ENCODE data around the gene MYO18A.

The MYO18A gene

GRCh38 chr17:29042679-29043538, 137.3 kb downstream of the MYO18A start, which contains the start of gene PIPOX:
PIPOX (plus strand) TSS chr17:29043141; CDS start chr17:29043226, 85 bp downstream.
- H3K9me3 ChIP-seq (ENCODE audit: control insufficient read depth, insufficient read depth, low read length): no peaks in the 10 kb centered on the region
- H3K4me1 ChIP-seq (ENCODE audit: insufficient read depth, low read length): peaks cover 56% of the 10 kb centered on the region
- H3K9ac ChIP-seq (ENCODE audit: low read depth, low read length): peak within 1 kb of the TSS; percentile 23
- H3K36me3 ChIP-seq (ENCODE audit: insufficient read depth, low read length): no peaks in the 10 kb centered on the region

DNA sequence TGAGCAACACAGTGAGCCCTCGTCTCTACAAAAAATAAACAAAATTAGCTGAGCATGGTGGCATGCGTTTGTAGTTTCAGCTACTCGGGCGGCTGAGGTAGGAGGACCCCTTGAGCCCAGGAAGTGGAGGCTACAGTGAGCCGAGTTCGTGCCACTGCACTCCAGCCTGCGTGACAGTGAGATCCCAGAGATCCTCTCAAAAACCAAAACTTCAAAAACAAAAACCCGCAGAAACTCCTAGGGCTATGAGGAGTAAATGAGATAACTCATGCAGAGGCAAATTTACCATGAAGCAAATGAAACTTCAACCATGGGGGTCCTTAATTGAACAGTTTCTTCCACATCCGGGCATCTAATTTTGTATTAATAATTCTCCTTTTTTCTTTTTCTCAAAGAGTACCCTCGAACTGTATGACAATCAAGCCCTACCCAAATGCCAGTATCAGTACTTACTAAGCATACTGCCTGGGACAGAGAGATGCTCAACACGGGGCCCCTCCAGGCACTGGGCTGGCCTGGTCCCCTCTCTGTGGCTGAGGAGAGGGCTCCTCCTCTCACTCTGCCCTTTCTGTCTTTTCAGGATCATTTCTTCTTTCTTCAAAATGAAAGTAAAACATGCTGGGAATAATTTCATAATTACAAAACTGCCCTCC, 138.0 kb downstream of the MYO18A start:
- Histone ChIP-seq H3K9ac (ENCODE audit: low read depth, low read length) (no peak overlapping the region; the same call in 1 of the 2 replicates), H3K9me3 (ENCODE audit: control insufficient read depth, insufficient read depth, low read length) (no peaks in the 10 kb centered on the region), H3K36me3 (ENCODE audit: insufficient read depth, low read length) (no peaks in the 10 kb centered on the region), H3K4me1 (ENCODE audit: insufficient read depth, low read length) (peaks cover 63% of the 10 kb centered on the region)

- H3K36me3 ChIP-seq (ENCODE audit: insufficient read depth, low read length): no peaks in the 10 kb centered on the region
- peaks cover 68% of the 10 kb centered on the region for H3K4me1 ChIP-seq (ENCODE audit: insufficient read depth, low read length)
- no peaks in the 10 kb centered on the region for H3K9me3 ChIP-seq (ENCODE audit: control insufficient read depth, insufficient read depth, low read length)
- H3K9ac ChIP-seq (ENCODE audit: low read depth, low read length): peak overlapping the region; percentile 9; the same call in 1 of the 2 replicates
Observed at GRCh38 chr17:29041571-29041970, 138.6 kb downstream of the MYO18A start.

DNA sequence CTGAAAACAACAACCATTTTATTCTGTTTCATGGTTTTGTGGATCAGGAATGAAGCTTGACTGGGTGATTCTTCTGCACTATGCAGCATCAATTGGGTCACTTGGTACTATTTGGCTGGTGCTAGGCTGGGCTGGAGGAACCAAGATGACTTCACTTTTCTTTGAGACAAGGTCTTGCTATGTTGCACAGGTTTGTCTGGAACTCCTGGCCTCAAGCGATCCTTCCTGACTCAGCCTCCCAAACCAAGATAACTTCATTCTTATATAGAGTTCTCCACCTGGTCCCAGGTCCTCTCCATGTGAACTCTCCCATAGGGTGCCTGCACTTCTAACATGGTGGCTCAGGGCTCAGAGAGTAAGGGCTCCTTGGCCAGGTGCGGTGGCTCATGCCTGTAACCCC, 139.1 kb downstream of the MYO18A start:
- no peaks in the 10 kb centered on the region for H3K9me3 ChIP-seq (ENCODE audit: control insufficient read depth, insufficient read depth, low read length)
- peaks cover 73% of the 10 kb centered on the region for H3K4me1 ChIP-seq (ENCODE audit: insufficient read depth, low read length)

DNA sequence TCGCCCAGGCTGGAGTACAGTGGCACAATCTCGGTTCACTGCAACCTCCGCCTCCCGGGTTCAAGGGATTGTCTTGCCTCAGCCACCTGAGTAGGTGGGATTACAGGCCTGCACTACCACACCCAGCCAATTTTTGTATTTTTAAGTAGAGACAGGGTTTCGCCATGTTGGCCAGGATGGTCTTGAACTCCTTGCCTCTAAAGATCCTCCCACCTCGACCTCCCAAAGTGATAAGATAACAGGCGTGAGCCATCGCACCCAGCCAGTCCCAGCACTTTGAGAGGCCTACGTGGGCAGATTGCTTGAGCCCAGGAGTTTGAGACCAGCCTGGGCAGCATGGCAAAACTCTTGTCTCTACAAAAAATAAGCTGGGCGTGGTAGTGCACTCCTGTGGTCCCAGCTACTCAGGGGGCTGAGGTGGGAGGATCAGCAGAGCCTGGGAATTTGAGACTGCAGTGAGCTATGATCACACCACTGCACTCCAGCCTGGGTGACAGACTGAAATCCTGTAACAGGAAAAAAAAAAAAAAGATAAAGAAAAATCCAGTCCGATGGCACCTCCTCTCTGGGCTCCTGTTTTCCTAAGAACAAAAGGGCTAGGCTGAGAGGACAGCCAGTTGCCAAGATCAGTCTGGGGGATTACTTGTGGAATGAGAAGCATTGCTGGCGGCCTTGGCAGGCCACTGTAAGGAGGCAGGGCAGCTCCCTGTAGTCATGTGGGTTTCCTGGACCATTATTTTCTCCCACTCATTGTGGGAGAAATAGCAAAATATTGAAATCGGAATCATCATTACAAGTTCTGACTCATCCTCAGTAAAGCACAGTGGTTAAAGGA, 140.2 kb downstream of the MYO18A start:
- Histone ChIP-seq H3K4me1 (ENCODE audit: insufficient read depth, low read length) (peaks cover 69% of the 10 kb centered on the region), H3K9me3 (ENCODE audit: control insufficient read depth, insufficient read depth, low read length) (no peaks in the 10 kb centered on the region; the same call in 1 of the 2 replicates), H3K36me3 (ENCODE audit: insufficient read depth, low read length) (no peaks in the 10 kb centered on the region), H3K9ac (ENCODE audit: low read depth, low read length) (no peak overlapping the region)

More for the DNA sequence above, 139.1 kb downstream of the MYO18A start:
- no peaks in the 10 kb centered on the region for H3K36me3 ChIP-seq (ENCODE audit: insufficient read depth, low read length)
- H3K9ac ChIP-seq (ENCODE audit: low read depth, low read length): no peak overlapping the region

DNA sequence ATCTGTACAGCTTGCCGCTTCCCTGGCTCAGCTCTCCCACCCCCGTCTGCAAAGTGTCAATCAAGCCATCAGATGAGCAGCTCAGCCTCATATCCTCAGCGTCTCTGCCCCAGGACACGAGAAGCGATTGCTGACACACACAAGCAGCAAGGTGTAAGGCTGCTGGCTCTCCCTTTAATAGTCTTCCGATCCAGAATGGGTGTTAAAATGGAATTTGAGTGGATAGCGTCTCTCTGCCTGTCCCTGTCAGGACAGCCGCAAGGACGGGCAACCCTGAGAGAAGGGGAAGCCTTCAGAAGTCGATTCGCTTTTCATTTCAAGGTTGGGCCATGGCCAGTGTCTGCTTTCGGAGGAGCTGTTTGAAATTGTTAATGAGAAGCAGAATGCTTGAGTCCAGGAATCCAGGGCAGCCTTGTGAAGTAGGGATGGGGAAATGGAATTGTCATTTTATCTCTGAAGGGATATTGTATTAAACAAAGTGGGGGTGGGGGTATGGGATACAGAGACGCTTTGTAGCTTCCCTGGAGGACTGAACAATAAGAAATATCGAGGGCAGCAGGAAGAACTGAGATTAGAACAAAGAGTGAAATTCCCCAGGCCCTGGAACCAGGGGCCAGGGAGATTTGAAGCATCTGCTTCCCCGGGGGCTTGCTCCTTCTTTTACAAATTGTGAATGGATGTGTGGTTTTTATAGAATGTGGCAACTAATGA, 142.0 kb downstream of the MYO18A start:
- Histone ChIP-seq H3K4me1 (ENCODE audit: insufficient read depth, low read length) (peaks cover 53% of the 10 kb centered on the region), H3K9me3 (ENCODE audit: control insufficient read depth, insufficient read depth, low read length) (peaks cover 12% of the 10 kb centered on the region), H3K9ac (ENCODE audit: low read depth, low read length) (no peak overlapping the region), H3K36me3 (ENCODE audit: insufficient read depth, low read length) (no peaks in the 10 kb centered on the region)

DNA sequence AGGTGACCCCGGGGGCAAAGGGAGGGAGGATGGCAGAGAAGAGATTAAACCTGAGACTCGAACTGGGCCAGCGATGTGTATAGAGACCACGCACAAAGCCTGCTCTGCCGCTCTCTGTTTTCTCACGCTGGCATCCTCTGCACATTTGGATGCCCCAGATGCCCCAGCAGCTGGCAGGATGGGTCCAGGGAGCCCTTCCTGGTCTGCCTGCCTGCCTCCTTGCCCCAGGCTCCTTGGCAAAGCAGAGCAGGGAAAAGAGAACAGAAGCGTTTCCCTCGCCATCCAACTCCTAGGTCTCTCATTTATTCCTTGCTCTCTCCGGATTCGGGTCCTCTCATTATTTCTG, 142.5 kb downstream of the MYO18A start:
- peaks cover 53% of the 10 kb centered on the region for H3K4me1 ChIP-seq (ENCODE audit: insufficient read depth, low read length)
- H3K36me3 ChIP-seq (ENCODE audit: insufficient read depth, low read length): no peaks in the 10 kb centered on the region
- no peak overlapping the region for H3K9ac ChIP-seq (ENCODE audit: low read depth, low read length)
- H3K9me3 ChIP-seq (ENCODE audit: control insufficient read depth, insufficient read depth, low read length): peaks cover 12% of the 10 kb centered on the region

- Histone ChIP-seq H3K9ac (ENCODE audit: low read depth, low read length) (no peak overlapping the region), H3K4me1 (ENCODE audit: insufficient read depth, low read length) (peaks cover 55% of the 10 kb centered on the region), H3K9me3 (ENCODE audit: control insufficient read depth, insufficient read depth, low read length) (peaks cover 12% of the 10 kb centered on the region)
Observed at GRCh38 chr17:29036584-29036983, 143.6 kb downstream of the MYO18A start.

DNA sequence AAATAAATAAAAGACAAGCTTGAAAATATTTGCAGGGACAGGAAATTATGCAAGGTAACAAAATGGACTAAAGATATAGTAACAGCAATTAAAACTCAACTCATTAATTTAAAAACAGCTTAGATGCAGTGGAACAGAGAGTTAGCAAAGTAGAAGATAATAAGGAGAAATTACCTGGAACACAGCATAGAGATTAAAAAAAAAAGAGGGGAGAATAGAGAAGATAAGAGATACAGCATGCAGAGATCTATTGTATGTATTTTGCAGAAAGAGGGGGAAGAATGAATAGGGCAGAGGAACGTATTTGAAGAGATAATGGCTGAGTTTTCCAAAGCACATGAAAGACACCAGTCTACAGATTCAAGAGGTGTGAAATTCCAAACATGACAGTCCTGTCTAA, 145.7 kb downstream of the MYO18A start:
- Histone ChIP-seq H3K9ac (ENCODE audit: low read depth, low read length) (no peak overlapping the region), H3K9me3 (ENCODE audit: control insufficient read depth, insufficient read depth, low read length) (peaks cover 12% of the 10 kb centered on the region), H3K36me3 (ENCODE audit: insufficient read depth, low read length) (no peaks in the 10 kb centered on the region), H3K4me1 (ENCODE audit: insufficient read depth, low read length) (peaks cover 46% of the 10 kb centered on the region)

More at GRCh38 chr17:29036584-29036983, 143.6 kb downstream of the MYO18A start:
- H3K36me3 ChIP-seq (ENCODE audit: insufficient read depth, low read length): no peaks in the 10 kb centered on the region

DNA sequence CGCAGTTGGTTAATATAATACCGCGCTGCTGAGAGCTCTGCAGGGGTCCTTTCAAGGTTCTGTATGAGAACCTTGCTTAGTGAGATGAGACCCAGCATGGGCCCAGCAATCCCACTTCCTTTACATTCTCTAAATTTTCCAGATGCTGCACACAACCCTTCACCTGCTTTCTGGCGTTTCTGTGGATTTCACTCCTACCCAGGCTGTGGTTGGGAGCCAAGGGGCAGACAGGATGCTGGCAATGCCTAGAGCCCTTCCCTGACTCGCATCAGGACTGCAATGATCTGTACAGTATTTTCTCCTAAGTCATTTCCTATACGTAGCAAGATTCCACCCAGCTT, 147.4 kb downstream of the MYO18A start:
- no peak overlapping the region for H3K9ac ChIP-seq (ENCODE audit: low read depth, low read length)
- H3K36me3 ChIP-seq (ENCODE audit: insufficient read depth, low read length): no peaks in the 10 kb centered on the region
- peaks cover 12% of the 10 kb centered on the region for H3K9me3 ChIP-seq (ENCODE audit: control insufficient read depth, insufficient read depth, low read length)
- H3K4me1 ChIP-seq (ENCODE audit: insufficient read depth, low read length): peaks cover 35% of the 10 kb centered on the region

DNA sequence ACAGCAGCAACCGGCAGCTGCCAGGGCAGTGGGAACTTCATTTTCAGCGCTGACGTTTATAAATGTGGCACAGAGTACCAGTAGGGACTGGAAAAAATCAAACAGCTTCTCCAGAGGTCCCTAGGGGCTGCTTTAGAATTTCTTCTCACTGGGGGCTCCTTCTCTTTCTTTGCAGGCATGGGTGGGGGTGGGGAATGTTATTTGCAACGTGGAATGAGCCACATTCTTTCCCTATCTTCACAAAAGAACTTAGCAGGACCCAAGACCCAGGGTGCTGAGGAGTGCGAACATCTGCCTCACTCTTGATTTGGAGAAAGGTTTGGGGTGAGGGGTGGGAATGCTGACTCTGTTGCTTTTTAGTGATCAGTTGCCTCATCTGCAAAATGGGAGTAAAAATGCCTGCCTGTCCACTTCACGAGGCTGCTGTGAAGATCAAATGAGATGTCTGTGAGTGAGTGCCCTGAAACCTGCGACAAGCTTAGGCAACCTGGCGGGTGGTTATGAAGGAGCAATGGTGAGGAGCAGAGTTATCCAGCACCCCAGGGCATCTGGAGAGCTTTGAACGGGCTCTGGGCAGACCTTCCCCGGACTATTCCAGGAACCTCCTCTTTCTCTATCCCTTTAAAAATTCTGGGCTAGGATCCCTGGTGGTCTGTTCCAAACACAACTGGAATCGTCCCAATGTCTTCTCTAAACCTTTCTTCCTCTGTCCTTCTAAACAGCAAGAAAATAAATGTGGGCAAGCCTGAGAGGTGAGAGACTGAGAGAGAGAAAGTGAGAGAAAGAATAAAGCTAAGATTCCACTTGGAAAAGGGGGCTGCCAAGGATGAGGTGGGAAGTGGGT, 148.0 kb downstream of the MYO18A start:
- Histone ChIP-seq H3K36me3 (ENCODE audit: insufficient read depth, low read length) (no peaks in the 10 kb centered on the region), H3K9ac (ENCODE audit: low read depth, low read length) (no peak overlapping the region), H3K9me3 (ENCODE audit: control insufficient read depth, insufficient read depth, low read length) (peaks cover 12% of the 10 kb centered on the region), H3K4me1 (ENCODE audit: insufficient read depth, low read length) (peaks cover 36% of the 10 kb centered on the region)

GRCh38 chr17:29031488-29031887, 148.7 kb downstream of the MYO18A start:
- peaks cover 12% of the 10 kb centered on the region for H3K9me3 ChIP-seq (ENCODE audit: control insufficient read depth, insufficient read depth, low read length)
- no peak overlapping the region for H3K9ac ChIP-seq (ENCODE audit: low read depth, low read length)
- H3K36me3 ChIP-seq (ENCODE audit: insufficient read depth, low read length): no peaks in the 10 kb centered on the region
- peaks cover 31% of the 10 kb centered on the region for H3K4me1 ChIP-seq (ENCODE audit: insufficient read depth, low read length)

GRCh38 chr17:29024316-29024952, 155.8 kb downstream of the MYO18A start:
- Histone ChIP-seq H3K9me3 (ENCODE audit: control insufficient read depth, insufficient read depth, low read length) (no peaks in the 10 kb centered on the region), H3K9ac (ENCODE audit: low read depth, low read length) (no peak overlapping the region), H3K4me1 (ENCODE audit: insufficient read depth, low read length) (peaks cover 18% of the 10 kb centered on the region), H3K36me3 (ENCODE audit: insufficient read depth, low read length) (no peaks in the 10 kb centered on the region)
